Caco-2 (cell line): ENCODE data around the gene FAM193A. TPM values are rescaled to one million over a fixed set of nuclear protein-coding genes. Genes with fewer than 3 reads are reported as not detected.
"Not testable (repeated sequence)": the region's sequence is repeated elsewhere in the genome, so short reads cannot be mapped to it uniquely, and the experiment has no call there.

Experiments used
- BruUV-seq: library from RNA; stranded (reverse); fragments of 400-500 nt; replicated peaks from 2 replicates; lab custom pipeline; 2021; lab: Mats Ljungman, UMichigan
- CTCF ChIA-PET: fragments of 300-600 bp; sonication (Branson Sonifier 250); formaldehyde crosslinking; loops from one replicate; lab custom pipeline; 2022; ENCODE audit warnings: antibody characterized with exemption; lab: Charles Lee
- POLR2A ChIA-PET: fragments of 300-600 bp; sonication (Branson Sonifier 250); formaldehyde crosslinking; loops from one replicate; lab custom pipeline; 2022; ENCODE audit warnings: antibody characterized with exemption; lab: Charles Lee
- DNase-seq, 2 experiments: peaks; one replicate each; pipeline versions ENCODE4 v3.0.0 to v3.0.0-alpha.2; 2020 to 2022
- H3K27me3 ChIP-seq: replicated peaks from 2 replicates; pipeline ENCODE4 v1.6.0; 2011; ENCODE audit warnings: low read length; ENCODE audit not compliant: control insufficient read depth, insufficient read depth
- H3K36me3 ChIP-seq: 2 replicates; pipeline ENCODE4 v1.5.1; 2011; ENCODE audit warnings: low read length; ENCODE audit not compliant: control insufficient read depth, insufficient read depth
- H3K4me1 ChIP-seq: fragments of 250-450 bp; sonication (Bioruptor Pico); 2 replicates; pipeline ENCODE4 v1.5.1; 2020; ENCODE audit warnings: mild to moderate bottlenecking
- H3K4me3 ChIP-seq: 2 replicates; pipeline ENCODE4 v1.5.1; 2011; ENCODE audit warnings: low read depth, mild to moderate bottlenecking, control low read depth, low read length
- H3K9me3 ChIP-seq: fragments of 250-450 bp; sonication (Bioruptor Pico); 2 replicates; pipeline ENCODE4 v1.5.1; 2020; ENCODE audit warnings: mild to moderate bottlenecking, moderate library complexity
- H3K27ac Mint-ChIP-seq: one replicate; pipeline ENCODE4 v1.8.0; 2022; ENCODE audit warnings: mixed read lengths; ENCODE audit not compliant: unreplicated experiment
- H3K27me3 Mint-ChIP-seq: one replicate; pipeline ENCODE4 v1.8.0; 2022; ENCODE audit warnings: mixed read lengths; ENCODE audit not compliant: insufficient read depth, unreplicated experiment
- H3K36me3 Mint-ChIP-seq: one replicate; pipeline ENCODE4 v1.8.0; 2022; ENCODE audit warnings: mild to moderate bottlenecking, mixed read lengths; ENCODE audit not compliant: insufficient read depth, unreplicated experiment
- H3K4me1 Mint-ChIP-seq: one replicate; pipeline ENCODE4 v1.8.0; 2022; ENCODE audit warnings: low read depth, mixed read lengths; ENCODE audit not compliant: unreplicated experiment
- H3K4me3 Mint-ChIP-seq: one replicate; pipeline ENCODE4 v1.8.0; 2022; ENCODE audit warnings: mild to moderate bottlenecking, moderate library complexity, mixed read lengths; ENCODE audit not compliant: unreplicated experiment
- H3K9me3 Mint-ChIP-seq: one replicate; pipeline ENCODE4 v1.8.0; 2022; ENCODE audit warnings: mixed read lengths; ENCODE audit not compliant: unreplicated experiment
- CTCF ChIP-seq, 2 experiments: fragments of 200-600 bp in 1 of 2; IDR thresholded peaks; 1 replicate in 1 of 2; 2 replicates in 1 of 2; pipeline versions ENCODE4 v1.5.1 to v1.8.0; 2011 to 2022; ENCODE audit warnings: antibody characterized with exemption in 1 of 2, control low read depth in 1 of 2, inconsistent platforms in 1 of 2, low read depth in 1 of 2, low read length in 1 of 2, mild to moderate bottlenecking in 1 of 2, moderate library complexity in 1 of 2; ENCODE audit not compliant: insufficient read depth in 1 of 2, severe bottlenecking in 1 of 2, unreplicated experiment in 1 of 2
- intact Hi-C: fragments of 100-400 bp; cut with micrococcal nuclease; formaldehyde crosslinking; loops from one replicate; pipeline ENCODE4 v1.10.0; 2022; ENCODE audit not compliant: unreplicated experiment
- total RNA-seq: library from RNA; stranded (reverse); gene quantifications from 2 replicates; pipeline ENCODE4 v1.2.3, GENCODE V29; 2022

FAM193A gene
- total RNA-seq, 1 experiment from 2014 or later = 28.7 TPM

- peak overlapping the region; percentile 58 for H3K27ac Mint-ChIP-seq
- H3K4me1 Mint-ChIP-seq = no peaks in the 10 kb centered on the region
- H3K27me3 Mint-ChIP-seq = no peaks in the 10 kb centered on the region
- no peaks in the 10 kb centered on the region for H3K9me3 Mint-ChIP-seq
- H3K4me3 Mint-ChIP-seq = peak overlapping the region; percentile 77
- Histone ChIP-seq H3K36me3 (no peaks in the 10 kb centered on the region; the same call in 1 of the 2 replicates), H3K9me3 (no peaks in the 10 kb centered on the region), H3K27me3 (no peaks in the 10 kb centered on the region), H3K4me3 (peak overlapping the region; percentile 92), H3K4me1 (no peaks in the 10 kb centered on the region)
- POLR2A ChIA-PET = interaction anchor here (0.6 to 0.9 kb wide), 3 partner anchors 23 to 75 kb away, joined by 3 to 4 read pairs (median 4); no protein-coding TSS in a partner anchor
- intact Hi-C loops = loop anchor here (5.0 kb wide), 1 partner anchor 120 kb away; the partner anchor contains the start of genes CFAP99 and ZFYVE28
- TF ChIP-seq CTCF (IDR thresholded peaks at IDR 0.05; ENCODE audit: insufficient read depth in 1 of 2, low read depth in 1 of 2, low read length in 1 of 2, severe bottlenecking in 1 of 2, unreplicated experiment in 1 of 2) = no peak
- H3K36me3 Mint-ChIP-seq = peaks cover 6% of the 10 kb centered on the region
- DNase-seq = peak; percentile 45 to 59
- CTCF ChIA-PET = no interaction called here
- no TSS peak for BruUV-seq
Measured at GRCh38 chr4:2537011-2537830, 774 bp downstream of the FAM193A start.

GRCh38 chr4:2543580-2544191 lies 7.2 kb downstream of the FAM193A start:
- H3K9me3 ChIP-seq, H3K4me3 Mint-ChIP-seq, BruUV-seq, H3K27me3 ChIP-seq, H3K4me1 ChIP-seq, H3K27me3 Mint-ChIP-seq, H3K9me3 Mint-ChIP-seq, H3K36me3 Mint-ChIP-seq, CTCF ChIA-PET, intact Hi-C loops, H3K4me3 ChIP-seq, DNase-seq, H3K4me1 Mint-ChIP-seq, H3K27ac Mint-ChIP-seq, H3K36me3 ChIP-seq, POLR2A ChIA-PET: not testable (repeated sequence)

GRCh38 chr4:2545321-2546013 lies 9.0 kb downstream of the FAM193A start:
- no peaks in the 10 kb centered on the region for H3K27me3 Mint-ChIP-seq
- ChIA-PET CTCF (no interaction called here), POLR2A (no interaction called here)
- Histone ChIP-seq H3K4me1 (no peaks in the 10 kb centered on the region), H3K36me3 (peaks cover 1% of the 10 kb centered on the region; the same call in 1 of the 2 replicates), H3K4me3 (no peak overlapping the region), H3K9me3 (no peaks in the 10 kb centered on the region), H3K27me3 (no peaks in the 10 kb centered on the region)
- BruUV-seq = no TSS peak
- intact Hi-C loops = no loop called here
- no peak for TF ChIP-seq CTCF (IDR thresholded peaks at IDR 0.05; ENCODE audit: insufficient read depth in 1 of 2, low read depth in 1 of 2, low read length in 1 of 2, severe bottlenecking in 1 of 2, unreplicated experiment in 1 of 2)
- no peaks in the 10 kb centered on the region for H3K4me1 Mint-ChIP-seq
- no peak overlapping the region for H3K27ac Mint-ChIP-seq
- H3K9me3 Mint-ChIP-seq = no peaks in the 10 kb centered on the region
- DNase-seq = no peak
- no peaks in the 10 kb centered on the region for H3K36me3 Mint-ChIP-seq
- no peak overlapping the region for H3K4me3 Mint-ChIP-seq
